ENCODE results near the gene SYT17.

DNA sequence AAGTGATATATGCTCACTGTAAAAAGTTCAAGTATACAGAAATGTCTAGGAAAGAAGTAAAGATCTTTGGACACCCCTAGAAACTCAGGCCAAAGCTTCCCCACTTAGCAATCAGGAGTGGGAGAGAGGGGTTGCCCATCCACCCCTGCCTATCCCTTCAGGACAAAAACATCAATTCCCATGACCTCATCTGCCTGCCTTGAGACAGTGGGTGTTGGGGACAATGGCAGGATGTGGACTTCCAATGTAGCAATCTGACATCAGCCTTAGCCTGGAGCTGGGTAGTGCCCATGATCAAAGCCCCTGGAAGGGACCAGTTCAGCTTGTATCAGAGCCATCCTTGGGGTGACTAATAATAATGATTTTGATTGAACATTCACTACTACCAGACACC lies 36.2 kb upstream of the SYT17 start:
- TF ChIP-seq EZH2 (IDR thresholded peaks at IDR 0.05; ENCODE audit: low read length) = no peak
- TF ChIP-seq, protein P1, sequence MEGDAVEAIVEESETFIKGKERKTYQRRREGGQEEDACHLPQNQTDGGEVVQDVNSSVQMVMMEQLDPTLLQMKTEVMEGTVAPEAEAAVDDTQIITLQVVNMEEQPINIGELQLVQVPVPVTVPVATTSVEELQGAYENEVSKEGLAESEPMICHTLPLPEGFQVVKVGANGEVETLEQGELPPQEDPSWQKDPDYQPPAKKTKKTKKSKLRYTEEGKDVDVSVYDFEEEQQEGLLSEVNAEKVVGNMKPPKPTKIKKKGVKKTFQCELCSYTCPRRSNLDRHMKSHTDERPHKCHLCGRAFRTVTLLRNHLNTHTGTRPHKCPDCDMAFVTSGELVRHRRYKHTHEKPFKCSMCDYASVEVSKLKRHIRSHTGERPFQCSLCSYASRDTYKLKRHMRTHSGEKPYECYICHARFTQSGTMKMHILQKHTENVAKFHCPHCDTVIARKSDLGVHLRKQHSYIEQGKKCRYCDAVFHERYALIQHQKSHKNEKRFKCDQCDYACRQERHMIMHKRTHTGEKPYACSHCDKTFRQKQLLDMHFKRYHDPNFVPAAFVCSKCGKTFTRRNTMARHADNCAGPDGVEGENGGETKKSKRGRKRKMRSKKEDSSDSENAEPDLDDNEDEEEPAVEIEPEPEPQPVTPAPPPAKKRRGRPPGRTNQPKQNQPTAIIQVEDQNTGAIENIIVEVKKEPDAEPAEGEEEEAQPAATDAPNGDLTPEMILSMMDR (optimal IDR thresholded peaks at IDR 0.05 in 1 of 3, IDR thresholded peaks at IDR 0.05 in 1 of 3, conservative IDR thresholded peaks at IDR 0.05 in 1 of 3; ENCODE audit: extremely low read depth in 1 of 3, insufficient read depth in 2 of 3, low read length in 3 of 3) = no peak
